ENCODE measurements around the gene SLC8B1.

The SLC8B1 gene

GRCh38 chr12:113334786-113335539 is at the start of gene SLC8B1:
Gene SLC8B1, minus strand, starts transcription at chr12:113335109. Its CDS starts 2,231 bp downstream, at chr12:113332878.
- DNase-seq (ENCODE audit: low spot score), result peak; percentile 67

- no peak for DNase-seq (ENCODE audit: low spot score)
These were observed 47.3 kb upstream of the SLC8B1 start for GRCh38 chr12:113382206-113382605.

GRCh38 chr12:113381220-113381619 is 46.3 kb upstream of the SLC8B1 start:
- no peak for DNase-seq (ENCODE audit: low spot score)

- DNase-seq (ENCODE audit: low spot score), result no peak
These were observed 43.4 kb upstream of the SLC8B1 start for GRCh38 chr12:113378291-113378690.

- DNase-seq (ENCODE audit: low spot score), result no peak
These were observed 40.0 kb upstream of the SLC8B1 start for GRCh38 chr12:113374823-113375428.

- DNase-seq (ENCODE audit: low spot score), result no peak
These were observed 39.1 kb upstream of the SLC8B1 start for GRCh38 chr12:113373969-113374368.

GRCh38 chr12:113373440-113373839 is 38.5 kb upstream of the SLC8B1 start:
- DNase-seq (ENCODE audit: low spot score), result no peak

- DNase-seq (ENCODE audit: low spot score), result no peak
These were observed 37.5 kb upstream of the SLC8B1 start for GRCh38 chr12:113372371-113372770.

GRCh38 chr12:113371808-113372207 is 36.9 kb upstream of the SLC8B1 start:
- DNase-seq (ENCODE audit: low spot score), result no peak

- no peak for DNase-seq (ENCODE audit: low spot score)
These were observed 36.2 kb upstream of the SLC8B1 start for GRCh38 chr12:113370923-113371682.

GRCh38 chr12:113369391-113369985 is 34.6 kb upstream of the SLC8B1 start:
- no peak for DNase-seq (ENCODE audit: low spot score)

- DNase-seq (ENCODE audit: low spot score), result no peak
These were observed 33.4 kb upstream of the SLC8B1 start for GRCh38 chr12:113368331-113368730.

GRCh38 chr12:113366827-113367226 is 31.9 kb upstream of the SLC8B1 start:
- no peak for DNase-seq (ENCODE audit: low spot score)

- no peak for DNase-seq (ENCODE audit: low spot score)
These were observed 30.9 kb upstream of the SLC8B1 start for GRCh38 chr12:113365639-113366395.

- no peak for DNase-seq (ENCODE audit: low spot score)
These were observed 29.8 kb upstream of the SLC8B1 start for GRCh38 chr12:113364698-113365097.

GRCh38 chr12:113361574-113362370 is 26.9 kb upstream of the SLC8B1 start:
- DNase-seq (ENCODE audit: low spot score), result no peak

- no peak for DNase-seq (ENCODE audit: low spot score)
These were observed 25.2 kb upstream of the SLC8B1 start for GRCh38 chr12:113359939-113360748.

- DNase-seq (ENCODE audit: low spot score), result no peak
These were observed 24.4 kb upstream of the SLC8B1 start for GRCh38 chr12:113359133-113359938.
